ENCODE results near the gene BRD2.

- TF ChIP-seq EZH2phosphoT487 (IDR thresholded peaks at IDR 0.05; ENCODE audit: borderline replicate concordance, low read length) (no peak), CTCF (conservative IDR thresholded peaks at IDR 0.05; ENCODE audit: low read depth, low read length) (no peak)
Measured at GRCh38 chr6:32991972-32992371, 23.6 kb downstream of the BRD2 start.
